Endothelial cell of umbilical vein (primary cell): Measurements from ENCODE around the gene L3MBTL4. TPM values are rescaled to one million over a fixed set of nuclear protein-coding genes. Genes with fewer than 3 reads are reported as not detected.

Experiments used
- BruUV-seq: library from RNA; stranded (reverse); fragments of 400-500 nt; replicated peaks from 2 replicates; lab custom pipeline; 2021; lab: Mats Ljungman, UMichigan
- CTCF ChIA-PET: fragments of 300-600, 350-600 bp; sonication (Branson Sonifier 250); formaldehyde crosslinking; loops from one replicate; lab custom pipeline; 2021; ENCODE audit warnings: antibody characterized with exemption, inconsistent platforms; lab: Charles Lee
- POLR2A ChIA-PET: fragments of 300-600, 350-600 bp; sonication (Branson Sonifier 250); formaldehyde crosslinking; loops from one replicate; lab custom pipeline; 2021; ENCODE audit warnings: antibody characterized with exemption, inconsistent platforms; lab: Charles Lee
- DNase-seq: peaks from one replicate; pipeline ENCODE4 v3.0.0-alpha.2; 2011; ENCODE audit warnings: low read depth, low spot score
- FAIRE-seq: peaks from 2 replicates; lab custom pipeline; 2011; peaks lifted over from hg19 to GRCh38; lab: Jason Lieb, UNC
- H2AFZ ChIP-seq: 2 replicates; pipeline ENCODE4 v1.6.0; 2012; ENCODE audit warnings: low read depth, low read length, control low read depth, inconsistent platforms
- H3K27ac ChIP-seq: 2 replicates; pipeline ENCODE4 v1.5.1; 2011; ENCODE audit warnings: low read depth, mild to moderate bottlenecking, control low read depth, low read length, moderate library complexity; ENCODE audit not compliant: insufficient read depth
- H3K27me3 ChIP-seq, 2 experiments: 2 replicates each; pipeline versions ENCODE4 v1.6.0 to v1.6.1; 2011; ENCODE audit warnings: low read length in 2 of 2, mixed read lengths in 1 of 2; ENCODE audit not compliant: control insufficient read depth in 2 of 2, insufficient read depth in 2 of 2
- H3K36me3 ChIP-seq, 2 experiments: 2 replicates in 1 of 2; 3 replicates in 1 of 2; pipeline ENCODE4 v1.5.1; 2011; ENCODE audit warnings: low read length in 2 of 2, mild to moderate bottlenecking in 1 of 2, moderate library complexity in 1 of 2; ENCODE audit not compliant: control insufficient read depth in 2 of 2, insufficient read depth in 2 of 2; ENCODE audit errors: extremely low read depth in 1 of 2
- H3K4me1 ChIP-seq: 3 replicates; pipeline ENCODE4 v1.5.1; 2011; ENCODE audit warnings: mild to moderate bottlenecking, low read length; ENCODE audit not compliant: control insufficient read depth, insufficient read depth; ENCODE audit errors: extremely low read depth
- H3K4me2 ChIP-seq: 2 replicates; pipeline ENCODE4 v1.6.1; 2011; ENCODE audit warnings: low read length, control low read depth, mixed read lengths; ENCODE audit not compliant: insufficient read depth
- H3K4me3 ChIP-seq, 3 experiments: fragments of 200-600 bp in 1 of 3; sonication (generic), shearing (Covaris generic) in 1 of 3; replicated peaks in 1 of 3; 2 replicates each; pipeline ENCODE4 v1.5.1; 2011 to 2016; ENCODE audit warnings: control low read depth in 3 of 3, low read length in 3 of 3, mild to moderate bottlenecking in 2 of 3, inconsistent platforms in 1 of 3, low read depth in 1 of 3, moderate library complexity in 1 of 3; ENCODE audit not compliant: insufficient read depth in 1 of 3
- H3K79me2 ChIP-seq: 2 replicates; pipeline ENCODE4 v1.6.0; 2012; ENCODE audit warnings: low read length, inconsistent platforms; ENCODE audit not compliant: control insufficient read depth, insufficient read depth
- H3K9ac ChIP-seq: replicated peaks from 2 replicates; pipeline ENCODE3; 2011; ENCODE audit warnings: low read length, control low read depth; ENCODE audit not compliant: insufficient read depth; ENCODE audit errors: extremely low read depth
- H3K9me1 ChIP-seq: replicated peaks from 3 replicates; pipeline ENCODE4 v1.6.0; 2011; ENCODE audit warnings: mild to moderate bottlenecking, low read length; ENCODE audit not compliant: control insufficient read depth, insufficient read depth; ENCODE audit errors: extremely low read depth
- H3K9me3 ChIP-seq: replicated peaks from 2 replicates; pipeline ENCODE4 v1.5.1; 2012; ENCODE audit warnings: low read length, inconsistent platforms; ENCODE audit not compliant: control insufficient read depth, insufficient read depth
- H4K20me1 ChIP-seq: replicated peaks from 2 replicates; pipeline ENCODE3; 2011; ENCODE audit warnings: mild to moderate bottlenecking, low read length; ENCODE audit not compliant: control insufficient read depth, insufficient read depth; ENCODE audit errors: extremely low read depth
- CTCF ChIP-seq, 2 donors: IDR thresholded peaks; 1 replicate in 1 of 2; 2 replicates in 1 of 2; pipeline ENCODE4 v1.5.1; 2011; ENCODE audit warnings: low read length in 2 of 2, mild to moderate bottlenecking in 2 of 2, moderate library complexity in 2 of 2, control low read depth in 1 of 2, inconsistent platforms in 1 of 2, low read depth in 1 of 2; ENCODE audit not compliant: insufficient read depth in 1 of 2; ENCODE audit errors: extremely low read depth in 1 of 2
- EZH2 ChIP-seq: IDR thresholded peaks from 2 replicates; pipeline ENCODE4 v1.6.1; 2012; ENCODE audit warnings: borderline replicate concordance, low read depth, mild to moderate bottlenecking, moderate library complexity, low read length, inconsistent platforms; ENCODE audit not compliant: severe bottlenecking
- FOS ChIP-seq: IDR thresholded peaks from 2 replicates; pipeline ENCODE4 v1.6.1; 2011; ENCODE audit warnings: mild to moderate bottlenecking, low read length, moderate library complexity, borderline replicate concordance; ENCODE audit not compliant: insufficient read depth
- GATA2 ChIP-seq: IDR thresholded peaks from 2 replicates; pipeline ENCODE4 v1.7.0; 2011; ENCODE audit warnings: low read depth, mild to moderate bottlenecking, moderate library complexity, mixed read lengths, low read length; ENCODE audit not compliant: insufficient read length, insufficient read depth
- JUN ChIP-seq: IDR thresholded peaks from 2 replicates; pipeline ENCODE4 v1.6.1; 2011; ENCODE audit warnings: borderline replicate concordance, low read depth; ENCODE audit not compliant: insufficient read length, insufficient read depth
- MAX ChIP-seq: IDR thresholded peaks from 2 replicates; pipeline ENCODE4 v1.6.1; 2011; ENCODE audit not compliant: insufficient read depth, insufficient read length
- MYC ChIP-seq: IDR thresholded peaks from one replicate; pipeline ENCODE4 v1.6.1; 2011; ENCODE audit warnings: mild to moderate bottlenecking, low read depth, low read length
- POLR2A ChIP-seq: IDR thresholded peaks from 2 replicates; pipeline ENCODE4 v1.6.1; 2012; ENCODE audit warnings: low read depth, mild to moderate bottlenecking, control low read depth, low read length
- POLR2AphosphoS5 ChIP-seq: IDR thresholded peaks from 2 replicates; pipeline ENCODE4 v1.6.1; 2012; ENCODE audit warnings: low read depth, mild to moderate bottlenecking, control low read depth, low read length, moderate library complexity; ENCODE audit not compliant: insufficient read depth
- dilution Hi-C: fragments of 300-500 bp; cut with MboI; formaldehyde crosslinking; loops from one replicate; pipeline ENCODE4 v1.15.0; 2019; ENCODE audit warnings: low sequenced_read_pairs; ENCODE audit not compliant: extremely low pct_ligation_motif_present
- intact Hi-C: fragments of 100-400 bp; cut with micrococcal nuclease; formaldehyde crosslinking; loops from one replicate; pipeline ENCODE4 v1.10.0; 2022
- polyA plus RNA-seq, 4 experiments: library from polyadenylated mRNA; depleted of rRNA in 3 of 4; stranded (reverse) in 3 of 4; unstranded in 1 of 4; fragments of >200 nt; gene quantifications; 2 replicates each; pipeline versions ENCODE4 v1.2.1 to v1.2.3, GENCODE V29; 2011 to 2012; ENCODE audit warnings: missing spikeins in 1 of 4
- total RNA-seq: library from RNA; stranded (reverse); gene quantifications from 2 replicates; pipeline ENCODE4 v1.2.3, GENCODE V29; 2021

The L3MBTL4 gene
- total and polyA plus RNA-seq, 2 donors (not counting 3 experiments of a cell fraction or from before 2014, with no cell fraction given), result 0.80 TPM; not detected in 1

DNA sequence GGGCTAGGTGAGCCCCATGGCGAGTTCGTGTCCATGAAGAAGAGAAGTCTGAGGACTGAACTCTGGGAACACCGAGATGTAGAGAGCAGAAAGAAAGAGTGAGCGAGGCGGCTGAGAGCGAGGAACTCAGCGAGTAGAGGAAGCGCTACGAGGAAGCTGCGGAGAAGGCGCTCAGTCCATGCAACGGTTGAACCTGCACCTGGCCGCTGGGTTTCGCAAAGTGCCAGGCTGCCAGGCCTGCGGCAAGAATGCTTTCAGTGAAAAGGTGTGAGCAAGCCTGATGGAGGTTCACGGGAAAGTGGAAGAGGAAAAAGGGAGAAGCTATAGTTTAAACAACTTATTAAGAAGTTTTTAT, 268.4 kb downstream of the L3MBTL4 start:
- no peak overlapping the region for H3K4me3 ChIP-seq
- no TSS peak for BruUV-seq
- H3K27me3 ChIP-seq, result no peaks in the 10 kb centered on the region
- H3K79me2 ChIP-seq, result no peaks in the 10 kb centered on the region
- H4K20me1 ChIP-seq, result no peaks in the 10 kb centered on the region
- H2AFZ ChIP-seq, result no peak overlapping the region
- H3K36me3 ChIP-seq, result no peaks in the 10 kb centered on the region
- DNase-seq (no peak), FAIRE-seq (no peak)
- no peak overlapping the region for H3K9ac ChIP-seq
- H3K9me3 ChIP-seq, result no peaks in the 10 kb centered on the region
- H3K4me1 ChIP-seq, result no peaks in the 10 kb centered on the region
- ChIA-PET CTCF (no interaction called here), POLR2A (no interaction called here)
- H3K9me1 ChIP-seq, result no peaks in the 10 kb centered on the region
- dilution Hi-C loops, result no loop called here
- no peak overlapping the region for H3K27ac ChIP-seq
- TF ChIP-seq FOS (no peak), CTCF (IDR thresholded peaks at IDR 0.05; ENCODE audit: extremely low read depth in 1 of 2, insufficient read depth in 1 of 2, low read depth in 1 of 2, low read length in 2 of 2) (no peak), POLR2AphosphoS5 (no peak), EZH2 (no peak), JUN (no peak), GATA2 (no peak), MAX (no peak), MYC (no peak), POLR2A (no peak)
- intact Hi-C loops, result no loop called here
- H3K4me2 ChIP-seq, result no peak overlapping the region
